ENCODE measurements around the gene PPTC7.

DNA sequence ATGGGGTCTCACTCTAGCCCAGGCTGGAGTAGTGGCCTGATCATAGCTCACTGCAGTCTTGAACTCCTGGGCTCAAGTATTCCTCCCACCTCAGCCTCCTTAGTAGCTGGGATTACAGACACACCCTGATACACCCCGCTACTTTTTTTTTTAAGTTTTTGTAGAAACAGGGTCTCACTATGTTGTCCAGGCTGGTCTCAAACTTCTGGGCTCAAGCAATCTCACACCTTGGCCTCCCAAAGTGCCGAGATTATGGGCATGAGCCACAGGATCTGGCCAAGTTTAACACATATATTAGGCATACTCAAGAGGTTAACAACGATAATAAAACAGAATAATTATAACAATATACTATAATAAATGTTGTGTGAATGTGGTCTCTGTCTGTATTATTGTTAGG is 25.8 kb downstream of the PPTC7 start:
- TF ChIP-seq, protein P1, sequence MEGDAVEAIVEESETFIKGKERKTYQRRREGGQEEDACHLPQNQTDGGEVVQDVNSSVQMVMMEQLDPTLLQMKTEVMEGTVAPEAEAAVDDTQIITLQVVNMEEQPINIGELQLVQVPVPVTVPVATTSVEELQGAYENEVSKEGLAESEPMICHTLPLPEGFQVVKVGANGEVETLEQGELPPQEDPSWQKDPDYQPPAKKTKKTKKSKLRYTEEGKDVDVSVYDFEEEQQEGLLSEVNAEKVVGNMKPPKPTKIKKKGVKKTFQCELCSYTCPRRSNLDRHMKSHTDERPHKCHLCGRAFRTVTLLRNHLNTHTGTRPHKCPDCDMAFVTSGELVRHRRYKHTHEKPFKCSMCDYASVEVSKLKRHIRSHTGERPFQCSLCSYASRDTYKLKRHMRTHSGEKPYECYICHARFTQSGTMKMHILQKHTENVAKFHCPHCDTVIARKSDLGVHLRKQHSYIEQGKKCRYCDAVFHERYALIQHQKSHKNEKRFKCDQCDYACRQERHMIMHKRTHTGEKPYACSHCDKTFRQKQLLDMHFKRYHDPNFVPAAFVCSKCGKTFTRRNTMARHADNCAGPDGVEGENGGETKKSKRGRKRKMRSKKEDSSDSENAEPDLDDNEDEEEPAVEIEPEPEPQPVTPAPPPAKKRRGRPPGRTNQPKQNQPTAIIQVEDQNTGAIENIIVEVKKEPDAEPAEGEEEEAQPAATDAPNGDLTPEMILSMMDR (IDR thresholded peaks at IDR 0.05), result no peak
- TF ChIP-seq POLR2AphosphoS5 (IDR thresholded peaks at IDR 0.05), result no peak

Measured in sigmoid colon (tissue), 4 donors.